Endodermal cell (in vitro differentiated cells): ENCODE results near the gene SEMA3A. TPM values are rescaled to one million over a fixed set of nuclear protein-coding genes. Genes with fewer than 3 reads are reported as not detected.

Experiments used
- DNase-seq: peaks from one replicate; pipeline ENCODE4 v3.0.0-alpha.2; 2017
- H3K27ac ChIP-seq: 2 replicates; pipeline ENCODE4 v1.5.1; 2013; ENCODE audit warnings: mild to moderate bottlenecking, low read depth, low read length, moderate library complexity
- H3K27me3 ChIP-seq: 2 replicates; pipeline ENCODE4 v1.6.1; 2013; ENCODE audit warnings: mild to moderate bottlenecking, low read length, moderate library complexity; ENCODE audit not compliant: insufficient read depth, control insufficient read depth, poor library complexity, severe bottlenecking
- H3K36me3 ChIP-seq: 2 replicates; pipeline ENCODE4 v1.7.0; 2013; ENCODE audit warnings: mild to moderate bottlenecking, low read length, moderate library complexity; ENCODE audit not compliant: control insufficient read depth, insufficient read depth
- H3K4me1 ChIP-seq: one replicate; pipeline ENCODE4 v1.7.0; 2013; ENCODE audit warnings: low read length; ENCODE audit not compliant: control insufficient read depth, insufficient read depth
- H3K4me3 ChIP-seq: 2 replicates; pipeline ENCODE4 v1.5.1; 2013; ENCODE audit warnings: mild to moderate bottlenecking, low read length, moderate library complexity
- H3K9ac ChIP-seq: 2 replicates; pipeline ENCODE4 v1.6.1; 2013; ENCODE audit warnings: mild to moderate bottlenecking, low read length, moderate library complexity; ENCODE audit not compliant: poor library complexity, severe bottlenecking; ENCODE audit errors: extremely low read depth
- H3K9me3 ChIP-seq: 2 replicates; pipeline ENCODE4 v1.6.1; 2013; ENCODE audit warnings: mild to moderate bottlenecking, low read length, moderate library complexity; ENCODE audit not compliant: control insufficient read depth
- H3K27ac Mint-ChIP-seq: 2 replicates; pipeline ENCODE4 v1.8.0; 2020; ENCODE audit warnings: mixed read lengths
- H3K27me3 Mint-ChIP-seq: 2 replicates; pipeline ENCODE4 v1.8.0; 2021; ENCODE audit warnings: mild to moderate bottlenecking, mixed read lengths; ENCODE audit not compliant: insufficient read depth
- H3K36me3 Mint-ChIP-seq: 2 replicates; pipeline ENCODE4 v1.8.0; 2020; ENCODE audit warnings: low read depth, mixed read lengths
- H3K4me1 Mint-ChIP-seq: 2 replicates; pipeline ENCODE4 v1.8.0; 2020; ENCODE audit warnings: mixed read lengths
- H3K4me3 Mint-ChIP-seq: 2 replicates; pipeline ENCODE4 v1.8.0; 2020; ENCODE audit warnings: mild to moderate bottlenecking, moderate library complexity, mixed read lengths
- H3K9me3 Mint-ChIP-seq: 2 replicates; pipeline ENCODE4 v1.8.0; 2020; ENCODE audit warnings: mild to moderate bottlenecking, mixed read lengths
- WGBS, 2 experiments: methylation state at CpG; one replicate each; pipeline versions ENCODE4 v1.1.5 to v1.1.7; 2013; ENCODE audit warnings: missing lambda C conversion rate in 2 of 2, mixed read lengths in 1 of 2; ENCODE audit not compliant: insufficient coverage in 1 of 2, insufficient read length in 1 of 2; 5-methylcytosine and 5-hydroxymethylcytosine counted together
- total RNA-seq, 2 donors: library from RNA; stranded (reverse); fragmentation: NEBNext Ultra II Directional in 1 of 2; extraction: Animal tissue kit (Norgen Biotek cat#: 25700) in 1 of 2; gene quantifications; 2 replicates in 1 of 2; 3 replicates in 1 of 2; pipeline ENCODE4 v1.2.1, GENCODE V29; 2021
- TF ChIP-seq, protein P1 (sequence below): fragments of 200-600 bp; sonication (generic); conservative IDR thresholded peaks from 2 replicates; pipeline ENCODE4 v1.5.0; 2021; ENCODE audit warnings: antibody characterized with exemption, mild to moderate bottlenecking

Gene SEMA3A
- total RNA-seq, 2 donors from 2014 or later, result 43.5 to 72.8 TPM

GRCh38 chr7:83985821-83986220, 208.8 kb downstream of the SEMA3A start:
- 93 to 100% methylated on average over 3 to 5 of the region's 5 CpGs for whole genome bisulfite sequencing, 2 experiments
- Histone ChIP-seq H3K9me3 (peaks cover 15% of the 10 kb centered on the region), H3K4me1 (no peaks in the 10 kb centered on the region), H3K36me3 (peaks cover 51% of the 10 kb centered on the region), H3K4me3 (no peak overlapping the region), H3K27me3 (no peaks in the 10 kb centered on the region), H3K9ac (no peak overlapping the region), H3K27ac (no peak overlapping the region)
- TF ChIP-seq, protein P1, sequence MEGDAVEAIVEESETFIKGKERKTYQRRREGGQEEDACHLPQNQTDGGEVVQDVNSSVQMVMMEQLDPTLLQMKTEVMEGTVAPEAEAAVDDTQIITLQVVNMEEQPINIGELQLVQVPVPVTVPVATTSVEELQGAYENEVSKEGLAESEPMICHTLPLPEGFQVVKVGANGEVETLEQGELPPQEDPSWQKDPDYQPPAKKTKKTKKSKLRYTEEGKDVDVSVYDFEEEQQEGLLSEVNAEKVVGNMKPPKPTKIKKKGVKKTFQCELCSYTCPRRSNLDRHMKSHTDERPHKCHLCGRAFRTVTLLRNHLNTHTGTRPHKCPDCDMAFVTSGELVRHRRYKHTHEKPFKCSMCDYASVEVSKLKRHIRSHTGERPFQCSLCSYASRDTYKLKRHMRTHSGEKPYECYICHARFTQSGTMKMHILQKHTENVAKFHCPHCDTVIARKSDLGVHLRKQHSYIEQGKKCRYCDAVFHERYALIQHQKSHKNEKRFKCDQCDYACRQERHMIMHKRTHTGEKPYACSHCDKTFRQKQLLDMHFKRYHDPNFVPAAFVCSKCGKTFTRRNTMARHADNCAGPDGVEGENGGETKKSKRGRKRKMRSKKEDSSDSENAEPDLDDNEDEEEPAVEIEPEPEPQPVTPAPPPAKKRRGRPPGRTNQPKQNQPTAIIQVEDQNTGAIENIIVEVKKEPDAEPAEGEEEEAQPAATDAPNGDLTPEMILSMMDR, result no peak
- Mint-ChIP-seq H3K27ac (no peak overlapping the region), H3K27me3 (no peaks in the 10 kb centered on the region), H3K4me3 (no peak overlapping the region), H3K36me3 (peaks cover 43% of the 10 kb centered on the region), H3K4me1 (no peaks in the 10 kb centered on the region), H3K9me3 (peaks cover 8% of the 10 kb centered on the region)
- DNase-seq, result no peak

- H3K4me3 Mint-ChIP-seq, result no peak overlapping the region
- no peak for DNase-seq
- H3K27ac ChIP-seq, result no peak overlapping the region
- TF ChIP-seq, protein P1, result no peak
- peaks cover 7% of the 10 kb centered on the region for H3K9me3 Mint-ChIP-seq
- H3K27ac Mint-ChIP-seq, result no peak overlapping the region
- H3K27me3 ChIP-seq, result no peaks in the 10 kb centered on the region
- H3K36me3 ChIP-seq, result peaks cover 58% of the 10 kb centered on the region
- H3K4me1 Mint-ChIP-seq, result no peaks in the 10 kb centered on the region
- no peaks in the 10 kb centered on the region for H3K27me3 Mint-ChIP-seq
- no peak overlapping the region for H3K4me3 ChIP-seq
- no peak overlapping the region for H3K9ac ChIP-seq
- no peaks in the 10 kb centered on the region for H3K4me1 ChIP-seq
- H3K9me3 ChIP-seq, result peaks cover 15% of the 10 kb centered on the region
- H3K36me3 Mint-ChIP-seq, result peaks cover 46% of the 10 kb centered on the region
These were observed 210.0 kb downstream of the SEMA3A start for GRCh38 chr7:83984591-83984990.

DNA sequence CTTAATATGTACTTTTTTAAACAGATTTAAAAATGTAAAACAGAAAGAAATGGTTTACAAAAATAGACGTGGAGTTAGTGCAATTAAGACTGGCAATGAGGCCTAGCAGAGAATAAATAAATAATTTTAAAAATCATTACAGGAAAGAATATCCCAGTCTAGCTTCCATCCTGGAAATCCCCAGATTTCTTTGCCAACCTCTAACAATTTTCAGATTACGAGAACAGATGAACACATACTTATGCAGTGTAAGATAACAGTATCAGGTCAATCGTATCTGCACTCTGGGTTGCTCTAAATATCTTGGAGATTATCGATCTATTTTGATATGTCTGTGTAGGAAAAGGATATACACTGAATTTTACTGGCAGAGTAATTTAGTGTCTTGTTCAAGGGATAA, 210.5 kb downstream of the SEMA3A start:
- WGBS, 2 experiments, result 92 to 100% methylated on average over 2 to 4 of the region's 4 CpGs
- Histone ChIP-seq H3K27me3 (no peaks in the 10 kb centered on the region), H3K9ac (no peak overlapping the region), H3K4me3 (no peak overlapping the region), H3K36me3 (peaks cover 62% of the 10 kb centered on the region), H3K4me1 (no peaks in the 10 kb centered on the region), H3K9me3 (peaks cover 15% of the 10 kb centered on the region), H3K27ac (no peak overlapping the region)
- peaks cover 48% of the 10 kb centered on the region for H3K36me3 Mint-ChIP-seq
- H3K27me3 Mint-ChIP-seq, result no peaks in the 10 kb centered on the region
- no peak overlapping the region for H3K4me3 Mint-ChIP-seq
- TF ChIP-seq, protein P1, result no peak
- H3K9me3 Mint-ChIP-seq, result peaks cover 7% of the 10 kb centered on the region
- no peak for DNase-seq
- H3K27ac Mint-ChIP-seq, result no peak overlapping the region
- no peaks in the 10 kb centered on the region for H3K4me1 Mint-ChIP-seq
